Panc1 (cell line): ENCODE measurements around the gene GPR173. TPM values are rescaled to one million over a fixed set of nuclear protein-coding genes. Genes with fewer than 3 reads are reported as not detected.

Source experiments
- ATAC-seq: fragments of 200-7000 bp; cut with Tn5 transposase; 2 replicates; pipeline ENCODE4 v1.9.1; 2020; ENCODE audit warnings: mild to moderate bottlenecking, moderate library complexity
- BruUV-seq: library from RNA; stranded (reverse); fragments of 400-500 nt; replicated peaks from 2 replicates; lab custom pipeline; 2021; lab: Mats Ljungman, UMichigan
- CTCF ChIA-PET: fragments of 300-600 bp; sonication (Branson Sonifier 250); formaldehyde crosslinking; loops from one replicate; lab custom pipeline; 2022; ENCODE audit warnings: antibody characterized with exemption; lab: Charles Lee
- POLR2A ChIA-PET: fragments of 300-600 bp; sonication (Branson Sonifier 250); formaldehyde crosslinking; loops from one replicate; lab custom pipeline; 2022; ENCODE audit warnings: antibody characterized with exemption; lab: Charles Lee
- DNase-seq: peaks from one replicate; pipeline ENCODE4 v3.0.0-alpha.2; 2010; ENCODE audit warnings: low read depth, low spot score
- H3K27ac ChIP-seq: 2 replicates; pipeline ENCODE4 v1.5.1; 2011; ENCODE audit warnings: mild to moderate bottlenecking, low read length, inconsistent platforms
- H3K27me3 ChIP-seq: fragments of 200-500 bp; sonication (Bioruptor generic); 2 replicates; pipeline ENCODE4 v1.6.0; 2014; ENCODE audit warnings: low read length, inconsistent platforms; ENCODE audit not compliant: control insufficient read depth, insufficient read depth
- H3K36me3 ChIP-seq: fragments of 200-500 bp; sonication (Bioruptor generic); 2 replicates; pipeline ENCODE4 v1.5.1; 2014; ENCODE audit warnings: inconsistent platforms, mild to moderate bottlenecking, low read length, moderate library complexity; ENCODE audit not compliant: control insufficient read depth, insufficient read depth
- H3K4me1 ChIP-seq: 2 replicates; pipeline ENCODE4 v1.5.1; 2011; ENCODE audit warnings: inconsistent platforms, mild to moderate bottlenecking, low read length, moderate library complexity; ENCODE audit not compliant: control insufficient read depth, insufficient read depth
- H3K4me3 ChIP-seq, 2 experiments: 2 replicates each; pipeline ENCODE4 v1.5.1; 2011 to 2012; ENCODE audit warnings: low read depth in 2 of 2, low read length in 2 of 2, mild to moderate bottlenecking in 2 of 2, inconsistent platforms in 1 of 2, moderate library complexity in 1 of 2
- H3K9me3 ChIP-seq: fragments of 200-500 bp; sonication (Bioruptor generic); 2 replicates; pipeline ENCODE4 v1.5.1; 2014; ENCODE audit warnings: low read depth, mild to moderate bottlenecking, inconsistent platforms, low read length, moderate library complexity; ENCODE audit not compliant: control insufficient read depth, insufficient read depth
- CTCF ChIP-seq: fragments of 450-650 bp; IDR thresholded peaks from 2 replicates; pipeline ENCODE4 v1.5.1; 2017; ENCODE audit warnings: mild to moderate bottlenecking
- POLR2AphosphoS5 ChIP-seq: IDR thresholded peaks from 2 replicates; pipeline ENCODE4 v1.6.1; 2012; ENCODE audit warnings: mild to moderate bottlenecking, low read depth, low read length, moderate library complexity
- REST ChIP-seq, 2 experiments: IDR thresholded peaks; 2 replicates each; pipeline ENCODE4 v1.6.1; 2011 to 2012; ENCODE audit warnings: low read depth in 2 of 2, control low read depth in 1 of 2, low read length in 1 of 2, mild to moderate bottlenecking in 1 of 2, moderate library complexity in 1 of 2; ENCODE audit not compliant: insufficient read depth in 1 of 2
- SIN3A ChIP-seq: IDR thresholded peaks from 2 replicates; pipeline ENCODE4 v1.6.1; 2012; ENCODE audit warnings: low read depth, mild to moderate bottlenecking, low read length, moderate library complexity, borderline replicate concordance; ENCODE audit not compliant: insufficient read depth
- TCF7L2 ChIP-seq: IDR thresholded peaks from 2 replicates; pipeline ENCODE4 v1.6.1; 2011; ENCODE audit warnings: mild to moderate bottlenecking, low read depth, low read length, inconsistent platforms
- in situ Hi-C: cut with HindIII; loops from 2 replicates; pipeline ENCODE4 v1.10.0; 2016; ENCODE audit warnings: low sequenced_read_pairs, low pct_unique_long_range_greater_than_20kb
- intact Hi-C: fragments of 100-400 bp; cut with micrococcal nuclease; formaldehyde crosslinking; loops from one replicate; pipeline ENCODE4 v1.10.0; 2022; ENCODE audit not compliant: unreplicated experiment
- total RNA-seq: library from RNA; stranded (reverse); gene quantifications from one replicate; pipeline ENCODE4 v1.2.1, GENCODE V29; 2021; ENCODE audit not compliant: unreplicated experiment

The GPR173 gene
- total RNA-seq, 1 experiment from 2014 or later, result 0.13 TPM

GRCh38 chrX:53076671-53077070 lies 28.1 kb downstream of the GPR173 start:
- Histone ChIP-seq H3K27me3 (no peaks in the 10 kb centered on the region), H3K27ac (no peak overlapping the region), H3K4me1 (peaks cover 4% of the 10 kb centered on the region), H3K4me3 (no peak overlapping the region), H3K36me3 (no peaks in the 10 kb centered on the region), H3K9me3 (no peaks in the 10 kb centered on the region)
- intact Hi-C loops (no loop called here), in situ Hi-C loops (no loop called here)
- no TSS peak for BruUV-seq
- DNase-seq, result no peak
- ChIA-PET CTCF (no interaction called here), POLR2A (no interaction called here)
- ATAC-seq, result no peak
- TF ChIP-seq REST (IDR thresholded peaks at IDR 0.05; ENCODE audit: insufficient read depth in 1 of 2, low read depth in 2 of 2, low read length in 1 of 2), result no peak
- no peak for TF ChIP-seq CTCF
- no peak for TF ChIP-seq SIN3A
- no peak for TF ChIP-seq POLR2AphosphoS5
- no peak for TF ChIP-seq TCF7L2

- BruUV-seq, result no TSS peak
These were observed 28.9 kb downstream of the GPR173 start for GRCh38 chrX:53077207-53078197.

More at GRCh38 chrX:53077207-53078197, 28.9 kb downstream of the GPR173 start:
- no peaks in the 10 kb centered on the region for H3K36me3 ChIP-seq
- no peak for TF ChIP-seq POLR2AphosphoS5
- TF ChIP-seq TCF7L2, result no peak
- no peak; the same call in 1 of the 2 replicates for TF ChIP-seq CTCF
- TF ChIP-seq REST (IDR thresholded peaks at IDR 0.05; ENCODE audit: insufficient read depth in 1 of 2, low read depth in 2 of 2, low read length in 1 of 2), result no peak
- TF ChIP-seq SIN3A, result no peak
- DNase-seq (no peak), ATAC-seq (no peak)
- POLR2A ChIA-PET, result no interaction called here
- CTCF ChIA-PET, result no interaction called here
- no peaks in the 10 kb centered on the region for H3K9me3 ChIP-seq
- no peaks in the 10 kb centered on the region for H3K27me3 ChIP-seq
- H3K4me1 ChIP-seq, result peaks cover 4% of the 10 kb centered on the region
- intact Hi-C loops, result no loop called here
- no peak overlapping the region for H3K4me3 ChIP-seq
- H3K27ac ChIP-seq, result no peak overlapping the region
- in situ Hi-C loops, result no loop called here
